H1 (cell line): ENCODE results near the gene NELL2.

Source experiments
- BRCA1 ChIP-seq: IDR thresholded peaks from 2 replicates; pipeline ENCODE4 v1.6.1; 2012; ENCODE audit warnings: low read depth, low read length, improper control_type of control experiment
- NANOG ChIP-seq: IDR thresholded peaks from 2 replicates; pipeline ENCODE4 v1.6.1; 2011; ENCODE audit warnings: low read length, low read depth, mild to moderate bottlenecking, inconsistent platforms; ENCODE audit not compliant: insufficient read depth, poor library complexity, severe bottlenecking
- TF ChIP-seq, protein P1 (sequence below): IDR thresholded peaks from 2 replicates; pipeline ENCODE4 v1.6.1; 2012; ENCODE audit warnings: inconsistent platforms

DNA sequence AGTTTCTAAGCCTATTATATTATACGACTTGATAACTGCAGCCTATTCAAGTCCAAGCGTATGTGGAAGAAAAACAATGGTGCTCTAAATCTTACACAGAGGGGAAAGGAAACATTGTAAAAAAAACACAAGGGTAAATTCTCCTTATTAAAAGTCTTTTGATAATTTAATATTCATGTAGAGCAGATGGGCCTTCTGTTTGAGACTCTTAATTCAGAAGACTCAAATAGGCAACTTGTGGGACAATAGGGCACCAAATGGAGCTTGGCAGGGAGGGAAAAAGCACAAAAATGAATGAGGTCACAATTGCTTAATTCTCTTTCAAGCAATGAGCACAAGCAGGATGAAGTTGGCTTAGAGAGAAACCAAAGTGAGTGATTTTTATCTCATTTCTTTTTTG is 159.4 kb downstream of the NELL2 start:
- TF ChIP-seq BRCA1 = no peak
- no peak for TF ChIP-seq NANOG
- TF ChIP-seq, protein P1, sequence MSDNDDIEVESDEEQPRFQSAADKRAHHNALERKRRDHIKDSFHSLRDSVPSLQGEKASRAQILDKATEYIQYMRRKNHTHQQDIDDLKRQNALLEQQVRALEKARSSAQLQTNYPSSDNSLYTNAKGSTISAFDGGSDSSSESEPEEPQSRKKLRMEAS = no peak
